HAP-1 (cell line): Measurements from ENCODE around the gene RHBDF2.
"Not testable (repeated sequence)": the region's sequence is repeated elsewhere in the genome, so short reads cannot be mapped to it uniquely, and the experiment has no call there.

Source experiments
- DNase-seq, 2 experiments: peaks; one replicate each; pipeline ENCODE4 v3.0.0-alpha.2; 2016 to 2020; ENCODE audit warnings: low spot score in 2 of 2
- H3K27me3 ChIP-seq: fragments of 250-450 bp; sonication (Bioruptor Pico); 2 replicates; pipeline ENCODE4 v1.5.1; 2020; ENCODE audit warnings: low read depth, mild to moderate bottlenecking, moderate library complexity
- H3K36me3 ChIP-seq: fragments of 250-450 bp; sonication (Bioruptor Pico); replicated peaks from 2 replicates; pipeline ENCODE4 v1.5.1; 2020; ENCODE audit warnings: mild to moderate bottlenecking
- H3K4me1 ChIP-seq: fragments of 250-450 bp; sonication (Bioruptor Pico); 2 replicates; pipeline ENCODE4 v1.5.1; 2020; ENCODE audit warnings: mild to moderate bottlenecking
- H3K4me3 ChIP-seq: fragments of 250-450 bp; sonication (Bioruptor Pico); 2 replicates; pipeline ENCODE4 v1.5.1; 2020; ENCODE audit warnings: mild to moderate bottlenecking, moderate library complexity
- H3K9me3 ChIP-seq: fragments of 250-450 bp; sonication (Bioruptor Pico); 2 replicates; pipeline ENCODE4 v1.5.1; 2020; ENCODE audit warnings: mild to moderate bottlenecking, moderate library complexity
- in situ Hi-C: fragments of 300-500 bp; cut with MboI; formaldehyde crosslinking; loops from 3 replicates; pipeline ENCODE4 v1.14.3; 2020; ENCODE audit warnings: low sequenced_read_pairs, inconsistent platforms, mixed read lengths

RHBDF2 gene

GRCh38 chr17:76510831-76511244 lies 9.6 kb upstream of the RHBDF2 start:
- no peak for DNase-seq
- Histone ChIP-seq H3K27me3 (no peaks in the 10 kb centered on the region), H3K9me3 (no peaks in the 10 kb centered on the region), H3K4me3 (no peak overlapping the region), H3K4me1 (no peaks in the 10 kb centered on the region), H3K36me3 (no peaks in the 10 kb centered on the region)
- in situ Hi-C loops = no loop called here

DNA sequence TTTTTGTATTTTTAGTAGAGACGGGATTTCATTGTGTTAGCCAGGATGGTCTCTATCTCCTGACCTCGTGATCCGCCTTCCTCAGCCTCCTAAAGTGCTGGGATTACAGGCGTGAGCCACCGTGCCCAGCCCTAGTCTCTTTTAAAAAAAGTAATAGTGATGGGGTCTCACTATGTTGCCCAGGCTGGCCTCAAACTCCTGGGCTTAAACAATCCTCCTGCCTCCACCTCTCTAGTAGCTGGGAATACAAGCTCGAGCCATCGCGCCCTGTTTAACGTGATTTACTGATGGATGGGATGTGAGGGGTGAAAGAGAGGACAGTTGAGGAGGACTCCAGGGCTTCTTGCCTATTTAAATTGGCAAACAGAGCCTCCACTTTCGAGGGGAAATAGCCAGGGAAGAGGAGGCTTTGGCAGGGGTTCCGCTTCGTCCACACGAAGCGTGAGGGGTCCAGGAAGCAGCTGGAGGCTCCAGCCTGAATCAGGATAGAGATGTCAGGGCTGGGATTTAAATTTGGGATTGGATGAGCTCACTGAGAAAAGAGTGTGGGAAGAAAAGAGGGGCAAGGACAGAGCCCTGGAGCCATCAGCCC lies 7.3 kb upstream of the RHBDF2 start:
- not testable (repeated sequence) for H3K4me1 ChIP-seq, H3K27me3 ChIP-seq, DNase-seq

GRCh38 chr17:76506408-76507345 lies 5.5 kb upstream of the RHBDF2 start:
- in situ Hi-C loops = loop anchor here (5.0 kb wide), 3 partner anchors 39 to 214 kb away; partner anchors contain the start of gene AANAT
- H3K4me3 ChIP-seq = no peak overlapping the region

More for the DNA sequence above, 7.3 kb upstream of the RHBDF2 start:
- H3K9me3 ChIP-seq, H3K36me3 ChIP-seq, H3K4me3 ChIP-seq: not testable (repeated sequence)
- in situ Hi-C loops = loop anchor here (5.0 kb wide), 3 partner anchors 41 to 216 kb away; partner anchors contain the start of gene AANAT

DNA sequence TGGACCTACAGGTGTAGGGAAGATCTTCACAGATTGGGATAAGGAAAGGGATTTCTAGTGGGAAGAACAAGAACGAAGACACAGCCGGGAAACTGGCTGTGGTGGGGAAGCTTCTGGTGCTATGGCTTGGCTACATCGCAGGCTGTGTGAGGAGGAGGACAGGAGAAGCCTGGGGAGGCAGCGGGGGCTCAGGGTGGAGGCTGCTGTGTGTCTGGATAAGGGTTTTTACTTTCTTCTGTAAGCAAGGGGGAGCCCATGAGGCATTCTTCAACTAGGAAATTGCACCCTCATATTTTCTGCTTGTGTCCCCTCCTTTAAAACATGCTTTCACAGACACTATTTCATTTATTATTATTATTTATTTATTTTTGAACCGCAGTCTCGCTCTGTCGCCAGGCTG lies 2.9 kb upstream of the RHBDF2 start:
- in situ Hi-C loops = no loop called here
- Histone ChIP-seq H3K9me3 (no peaks in the 10 kb centered on the region), H3K4me1 (peaks cover 8% of the 10 kb centered on the region), H3K27me3 (no peaks in the 10 kb centered on the region), H3K4me3 (no peak overlapping the region), H3K36me3 (no peaks in the 10 kb centered on the region)
- no peak for DNase-seq

More at GRCh38 chr17:76506408-76507345, 5.5 kb upstream of the RHBDF2 start:
- Histone ChIP-seq H3K27me3 (no peaks in the 10 kb centered on the region), H3K4me1 (peaks cover 1% of the 10 kb centered on the region), H3K9me3 (no peaks in the 10 kb centered on the region), H3K36me3 (no peaks in the 10 kb centered on the region)
- peak; percentile 68 to 90 for DNase-seq

DNA sequence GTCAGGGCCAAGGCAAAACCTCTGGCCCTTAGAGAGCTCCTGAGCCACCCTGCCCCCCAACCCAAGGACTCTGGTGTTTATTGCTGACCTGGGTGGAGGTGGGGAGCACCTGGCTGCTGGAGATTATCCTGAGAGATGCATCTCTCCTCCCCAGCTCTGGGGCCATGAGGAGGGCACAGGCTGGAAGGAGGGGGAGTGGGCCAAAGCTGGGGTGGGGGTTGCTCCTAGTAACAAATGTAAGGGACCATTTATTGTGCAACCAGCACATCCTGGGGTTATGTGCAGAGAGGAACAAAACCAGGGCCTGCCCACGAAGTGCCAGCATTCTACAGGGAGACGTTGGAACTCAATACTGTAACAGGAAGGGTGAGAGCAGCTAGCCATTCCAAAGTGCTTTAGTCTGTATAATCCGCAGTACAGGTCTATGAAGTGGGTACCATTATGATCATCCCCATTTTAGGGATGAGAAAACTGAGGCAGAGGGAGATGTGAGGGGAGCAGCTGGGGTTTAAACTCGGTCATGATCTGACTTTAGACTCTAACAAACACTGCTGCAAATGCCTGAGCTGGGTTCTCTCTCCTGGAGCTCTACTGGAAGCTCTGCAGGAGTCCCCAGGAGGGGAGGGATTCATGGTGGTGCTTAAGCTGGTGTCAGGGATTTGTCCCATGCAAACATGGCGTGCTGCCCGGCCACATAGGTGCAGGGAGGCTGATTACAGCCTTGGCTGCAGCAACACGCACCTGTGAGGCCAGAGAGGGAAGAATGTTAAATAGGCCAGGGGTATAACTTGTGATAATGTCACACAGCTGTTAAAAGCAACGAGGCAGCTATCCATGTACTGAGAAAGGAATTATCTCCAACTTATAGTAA lies 1.4 kb upstream of the RHBDF2 start:
- in situ Hi-C loops = no loop called here
- no peak overlapping the region for H3K4me3 ChIP-seq
- peaks cover 8% of the 10 kb centered on the region for H3K4me1 ChIP-seq
- H3K27me3 ChIP-seq = no peaks in the 10 kb centered on the region
- H3K9me3 ChIP-seq = no peaks in the 10 kb centered on the region
- DNase-seq = no peak
- H3K36me3 ChIP-seq = no peaks in the 10 kb centered on the region

DNA sequence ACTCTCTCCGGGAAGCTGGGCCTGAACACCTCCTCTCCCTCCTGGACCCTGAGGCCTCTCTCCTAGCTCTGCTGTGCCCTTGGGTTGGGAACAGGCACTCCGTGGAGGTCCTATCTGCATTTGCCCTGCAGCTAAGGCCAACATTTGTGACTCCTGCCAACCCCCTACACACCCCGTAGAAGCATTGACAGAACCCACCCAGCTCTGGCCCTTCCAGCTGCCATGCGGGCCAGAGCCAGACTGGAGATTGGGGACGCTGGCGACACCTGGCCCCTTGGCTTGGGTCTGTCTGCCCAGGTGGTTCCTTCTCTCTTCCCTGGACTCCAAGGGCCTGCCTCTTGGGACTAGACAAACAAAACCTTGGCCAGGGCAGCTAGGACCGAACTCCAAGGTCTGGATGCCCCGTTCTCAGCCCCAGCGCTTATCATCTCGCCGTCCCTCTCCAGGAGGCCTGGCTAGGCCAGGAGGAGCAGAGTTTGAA lies 644 bp upstream of the RHBDF2 start:
- H3K4me3 ChIP-seq = peak overlapping the region; percentile 67
- in situ Hi-C loops = no loop called here
- H3K36me3 ChIP-seq = no peaks in the 10 kb centered on the region
- H3K9me3 ChIP-seq = no peaks in the 10 kb centered on the region
- peaks cover 8% of the 10 kb centered on the region for H3K4me1 ChIP-seq
- H3K27me3 ChIP-seq = no peaks in the 10 kb centered on the region
- DNase-seq = no peak

- peak in 1 of 2 experiments; percentile 38 for DNase-seq
- peaks cover 8% of the 10 kb centered on the region for H3K4me1 ChIP-seq
- H3K4me3 ChIP-seq = peak overlapping the region; percentile 67
- no peaks in the 10 kb centered on the region for H3K36me3 ChIP-seq
- H3K27me3 ChIP-seq = no peaks in the 10 kb centered on the region
- in situ Hi-C loops = no loop called here
- no peaks in the 10 kb centered on the region for H3K9me3 ChIP-seq
Observed at GRCh38 chr17:76500747-76501017, 541 bp downstream of the RHBDF2 start.

GRCh38 chr17:76500074-76500746 lies 1.0 kb downstream of the RHBDF2 start:
- peak; percentile 23 to 75 for DNase-seq
- H3K36me3 ChIP-seq = no peaks in the 10 kb centered on the region
- no peaks in the 10 kb centered on the region for H3K9me3 ChIP-seq
- peak overlapping the region; percentile 67 for H3K4me3 ChIP-seq
- in situ Hi-C loops = no loop called here
- H3K4me1 ChIP-seq = peaks cover 8% of the 10 kb centered on the region
- H3K27me3 ChIP-seq = no peaks in the 10 kb centered on the region

GRCh38 chr17:76499267-76499667 lies 2.0 kb downstream of the RHBDF2 start:
- no peaks in the 10 kb centered on the region for H3K27me3 ChIP-seq
- no peak for DNase-seq
- in situ Hi-C loops = no loop called here
- no peak overlapping the region for H3K4me3 ChIP-seq
- no peaks in the 10 kb centered on the region for H3K36me3 ChIP-seq
- H3K9me3 ChIP-seq = no peaks in the 10 kb centered on the region
- peaks cover 8% of the 10 kb centered on the region for H3K4me1 ChIP-seq

GRCh38 chr17:76498876-76499251 lies 2.4 kb downstream of the RHBDF2 start:
- Histone ChIP-seq H3K4me3 (no peak overlapping the region), H3K9me3 (no peaks in the 10 kb centered on the region), H3K27me3 (no peaks in the 10 kb centered on the region), H3K36me3 (no peaks in the 10 kb centered on the region), H3K4me1 (peaks cover 8% of the 10 kb centered on the region)
- no peak for DNase-seq
- in situ Hi-C loops = no loop called here

- no peaks in the 10 kb centered on the region for H3K27me3 ChIP-seq
- in situ Hi-C loops = no loop called here
- H3K4me3 ChIP-seq = no peak overlapping the region
- no peaks in the 10 kb centered on the region for H3K9me3 ChIP-seq
- peak in 1 of 2 experiments; percentile 26 for DNase-seq
- no peaks in the 10 kb centered on the region for H3K36me3 ChIP-seq
- peaks cover 8% of the 10 kb centered on the region for H3K4me1 ChIP-seq
Observed at GRCh38 chr17:76497979-76498875, 3.0 kb downstream of the RHBDF2 start.

DNA sequence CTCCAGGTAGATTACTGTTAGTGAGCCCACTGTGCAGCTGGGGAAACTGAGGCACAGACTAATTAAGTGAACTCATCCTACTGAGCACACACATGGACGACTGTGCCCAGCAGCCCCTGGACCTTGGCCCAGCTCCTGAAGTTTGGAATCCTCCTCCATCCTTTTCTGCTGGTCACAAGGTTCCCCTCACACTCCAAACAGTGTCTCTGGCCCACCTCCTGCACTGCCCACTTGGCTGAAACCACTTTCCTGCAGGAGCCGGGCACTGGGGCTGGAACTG lies 3.6 kb downstream of the RHBDF2 start:
- no peaks in the 10 kb centered on the region for H3K9me3 ChIP-seq
- in situ Hi-C loops = no loop called here
- no peak overlapping the region for H3K4me3 ChIP-seq
- peaks cover 8% of the 10 kb centered on the region for H3K4me1 ChIP-seq
- no peak for DNase-seq
- H3K36me3 ChIP-seq = no peaks in the 10 kb centered on the region
- H3K27me3 ChIP-seq = no peaks in the 10 kb centered on the region
